ENCODE measurements around the gene TAF1A. TPM values are rescaled to one million over a fixed set of nuclear protein-coding genes. Genes with fewer than 3 reads are reported as not detected.
A peak's percentile ranks its signal among the peaks of the same experiment; 100 is the strongest.

TAF1A gene
- total RNA-seq, 1 experiment from 2014 or later = 21.4 TPM

- ChIA-PET POLR2A (no interaction called here), RAD21 (ENCODE audit: low non-redundant PET in 1 of 2, low total read pairs in 2 of 2, uncharacterized antibody in 2 of 2, unreplicated experiment in 2 of 2) (no interaction called here), CTCF (no interaction called here)
- Histone ChIP-seq H2AFZ (ENCODE audit: low read depth, low read length, poor library complexity, severe bottlenecking) (no peak overlapping the region), H3K9me3 (ENCODE audit: control insufficient read depth in 1 of 2, insufficient read depth in 1 of 2, low read depth in 1 of 2, low read length in 2 of 2) (no peaks in the 10 kb centered on the region), H3K79me2 (ENCODE audit: insufficient read depth, low read length) (peaks cover 4% of the 10 kb centered on the region; the same call in 1 of the 2 replicates), H3K27ac (ENCODE audit: low read depth, low read length) (no peak overlapping the region), H3K36me3 (ENCODE audit: control insufficient read depth in 1 of 2, insufficient read depth in 2 of 2, low read length in 2 of 2) (peaks cover 9 to 30% of the 10 kb centered on the region in 2 experiments; a peak in 3 of 4 replicates), H3K9me2 (ENCODE audit: insufficient read depth) (no peaks in the 10 kb centered on the region), H3K4me1 (ENCODE audit: control insufficient read depth in 1 of 2, insufficient read depth in 2 of 2, low read length in 2 of 2) (no peaks in the 10 kb centered on the region), H3K9ac (ENCODE audit: low read length) (no peak overlapping the region), H3K4me3 (replicated peaks in 1 of 2; ENCODE audit: low read depth in 1 of 2, low read length in 2 of 2) (no peak overlapping the region), H4K20me1 (ENCODE audit: insufficient read depth) (no peaks in the 10 kb centered on the region), H3K27me3 (ENCODE audit: insufficient read depth, low read length) (no peaks in the 10 kb centered on the region), H3K4me2 (ENCODE audit: low read length) (no peak overlapping the region)
- peak; percentile 59; the same call in 1 of the 2 replicates for ATAC-seq
- no peak for DNase-seq (ENCODE audit: low read depth, low spot score)
- no TSS peak for BruUV-seq (replicated peaks)
- intact Hi-C loops (cut with micrococcal nuclease) = no loop called here
- TF ChIP-seq POLR2AphosphoS5 (IDR thresholded peaks at IDR 0.05; ENCODE audit: low read depth, low read length) = no peak
- no peak for TF ChIP-seq EGR1 (IDR thresholded peaks at IDR 0.05; ENCODE audit: low read depth)
- TF ChIP-seq, protein P1, sequence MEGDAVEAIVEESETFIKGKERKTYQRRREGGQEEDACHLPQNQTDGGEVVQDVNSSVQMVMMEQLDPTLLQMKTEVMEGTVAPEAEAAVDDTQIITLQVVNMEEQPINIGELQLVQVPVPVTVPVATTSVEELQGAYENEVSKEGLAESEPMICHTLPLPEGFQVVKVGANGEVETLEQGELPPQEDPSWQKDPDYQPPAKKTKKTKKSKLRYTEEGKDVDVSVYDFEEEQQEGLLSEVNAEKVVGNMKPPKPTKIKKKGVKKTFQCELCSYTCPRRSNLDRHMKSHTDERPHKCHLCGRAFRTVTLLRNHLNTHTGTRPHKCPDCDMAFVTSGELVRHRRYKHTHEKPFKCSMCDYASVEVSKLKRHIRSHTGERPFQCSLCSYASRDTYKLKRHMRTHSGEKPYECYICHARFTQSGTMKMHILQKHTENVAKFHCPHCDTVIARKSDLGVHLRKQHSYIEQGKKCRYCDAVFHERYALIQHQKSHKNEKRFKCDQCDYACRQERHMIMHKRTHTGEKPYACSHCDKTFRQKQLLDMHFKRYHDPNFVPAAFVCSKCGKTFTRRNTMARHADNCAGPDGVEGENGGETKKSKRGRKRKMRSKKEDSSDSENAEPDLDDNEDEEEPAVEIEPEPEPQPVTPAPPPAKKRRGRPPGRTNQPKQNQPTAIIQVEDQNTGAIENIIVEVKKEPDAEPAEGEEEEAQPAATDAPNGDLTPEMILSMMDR (IDR thresholded peaks at IDR 0.05 in 2 of 3, conservative IDR thresholded peaks at IDR 0.05 in 1 of 3; ENCODE audit: borderline replicate concordance in 1 of 3, insufficient read depth in 1 of 3, low read depth in 2 of 3, low read length in 2 of 3) = peak in 2 of 3 experiments; percentile 4 to 24; a peak in 2 of 6 replicates
- no peak for TF ChIP-seq MAX (IDR thresholded peaks at IDR 0.05)
- TF ChIP-seq POLR2A (IDR thresholded peaks at IDR 0.05; ENCODE audit: borderline replicate concordance, extremely low read depth, insufficient read depth, insufficient read length) = no peak
Observed at GRCh38 chr1:222561656-222562055, 28.1 kb downstream of the TAF1A start.

- Histone ChIP-seq H2AFZ (ENCODE audit: low read depth, low read length, poor library complexity, severe bottlenecking) (no peak overlapping the region), H3K9me3 (ENCODE audit: control insufficient read depth in 1 of 2, insufficient read depth in 1 of 2, low read depth in 1 of 2, low read length in 2 of 2) (no peaks in the 10 kb centered on the region), H3K27me3 (ENCODE audit: insufficient read depth, low read length) (no peaks in the 10 kb centered on the region), H3K9me2 (ENCODE audit: insufficient read depth) (no peaks in the 10 kb centered on the region), H4K20me1 (ENCODE audit: insufficient read depth) (no peaks in the 10 kb centered on the region), H3K79me2 (ENCODE audit: insufficient read depth, low read length) (no peaks in the 10 kb centered on the region), H3K36me3 (ENCODE audit: control insufficient read depth in 1 of 2, insufficient read depth in 2 of 2, low read length in 2 of 2) (peaks cover 9 to 28% of the 10 kb centered on the region in 2 experiments; a peak in 3 of 4 replicates), H3K4me3 (replicated peaks in 1 of 2; ENCODE audit: low read depth in 1 of 2, low read length in 2 of 2) (no peak overlapping the region), H3K4me1 (ENCODE audit: control insufficient read depth in 1 of 2, insufficient read depth in 2 of 2, low read length in 2 of 2) (no peaks in the 10 kb centered on the region), H3K4me2 (ENCODE audit: low read length) (no peak overlapping the region), H3K27ac (ENCODE audit: low read depth, low read length) (no peak overlapping the region), H3K9ac (ENCODE audit: low read length) (no peak overlapping the region)
- intact Hi-C loops (cut with micrococcal nuclease) = no loop called here
- DNase-seq (ENCODE audit: low read depth, low spot score) (no peak), ATAC-seq (no peak)
- BruUV-seq (replicated peaks) = no TSS peak
- ChIA-PET POLR2A (no interaction called here), RAD21 (ENCODE audit: low non-redundant PET in 1 of 2, low total read pairs in 2 of 2, uncharacterized antibody in 2 of 2, unreplicated experiment in 2 of 2) (no interaction called here), CTCF (no interaction called here)
- TF ChIP-seq RAD21 (IDR thresholded peaks at IDR 0.05; ENCODE audit: low read depth) (no peak), SRF (IDR thresholded peaks at IDR 0.05; ENCODE audit: low read depth) (no peak), REST (IDR thresholded peaks at IDR 0.05; ENCODE audit: low read depth) (no peak), POLR2A (IDR thresholded peaks at IDR 0.05; ENCODE audit: borderline replicate concordance, extremely low read depth, insufficient read depth, insufficient read length) (no peak), EZH2 (IDR thresholded peaks at IDR 0.05) (no peak), POLR2AphosphoS5 (IDR thresholded peaks at IDR 0.05; ENCODE audit: low read depth, low read length) (no peak), YY1 (IDR thresholded peaks at IDR 0.05; ENCODE audit: extremely low read depth, insufficient replicate concordance, low read depth, low read length) (no peak), EZH2phosphoT487 (IDR thresholded peaks at IDR 0.05; ENCODE audit: borderline replicate concordance) (no peak)
- TF ChIP-seq, protein P1 (IDR thresholded peaks at IDR 0.05 in 2 of 3, conservative IDR thresholded peaks at IDR 0.05 in 1 of 3; ENCODE audit: borderline replicate concordance in 1 of 3, insufficient read depth in 1 of 3, low read depth in 2 of 3, low read length in 2 of 3) = no peak
Observed at GRCh38 chr1:222557574-222557973, 32.2 kb downstream of the TAF1A start.

All from HCT116 (cell line).